HG03342 (cell line): ENCODE results near the gene PRSS33.

Source experiments
- ATAC-seq: cut with Tn5 transposase; IDR thresholded peaks from one replicate; pipeline ENCODE4 v1.9.1; 2021; ENCODE audit warnings: mild to moderate bottlenecking, moderate library complexity; ENCODE audit not compliant: unreplicated experiment

PRSS33 gene, protein sequence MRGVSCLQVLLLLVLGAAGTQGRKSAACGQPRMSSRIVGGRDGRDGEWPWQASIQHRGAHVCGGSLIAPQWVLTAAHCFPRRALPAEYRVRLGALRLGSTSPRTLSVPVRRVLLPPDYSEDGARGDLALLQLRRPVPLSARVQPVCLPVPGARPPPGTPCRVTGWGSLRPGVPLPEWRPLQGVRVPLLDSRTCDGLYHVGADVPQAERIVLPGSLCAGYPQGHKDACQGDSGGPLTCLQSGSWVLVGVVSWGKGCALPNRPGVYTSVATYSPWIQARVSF

DNA sequence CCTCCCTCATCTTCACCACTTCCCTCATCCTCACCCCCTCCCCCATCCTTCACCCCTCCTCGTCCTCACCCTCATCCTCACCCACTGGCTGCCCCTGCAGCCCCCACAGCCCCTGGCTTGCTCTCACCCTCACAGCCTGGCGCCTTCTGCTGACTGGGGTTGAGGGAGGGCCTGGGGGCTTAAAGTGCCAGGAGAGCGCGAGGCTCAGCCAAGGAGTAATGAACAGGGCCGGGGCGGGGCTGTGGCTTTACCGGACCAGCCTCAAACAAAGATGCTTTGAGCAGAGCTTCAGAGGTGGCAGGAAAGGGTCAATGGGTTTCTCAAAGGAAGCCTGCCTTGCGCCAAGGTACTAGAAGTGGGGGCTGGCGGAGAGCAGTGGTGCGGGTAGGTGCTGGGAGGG lies at the start of gene PRSS33:
Gene PRSS33, minus strand, starts transcription at position 155 of the 400 bp plus-strand sequence. CDS start 1,013 bp downstream, outside the sequence.
- ATAC-seq: no peak

DNA sequence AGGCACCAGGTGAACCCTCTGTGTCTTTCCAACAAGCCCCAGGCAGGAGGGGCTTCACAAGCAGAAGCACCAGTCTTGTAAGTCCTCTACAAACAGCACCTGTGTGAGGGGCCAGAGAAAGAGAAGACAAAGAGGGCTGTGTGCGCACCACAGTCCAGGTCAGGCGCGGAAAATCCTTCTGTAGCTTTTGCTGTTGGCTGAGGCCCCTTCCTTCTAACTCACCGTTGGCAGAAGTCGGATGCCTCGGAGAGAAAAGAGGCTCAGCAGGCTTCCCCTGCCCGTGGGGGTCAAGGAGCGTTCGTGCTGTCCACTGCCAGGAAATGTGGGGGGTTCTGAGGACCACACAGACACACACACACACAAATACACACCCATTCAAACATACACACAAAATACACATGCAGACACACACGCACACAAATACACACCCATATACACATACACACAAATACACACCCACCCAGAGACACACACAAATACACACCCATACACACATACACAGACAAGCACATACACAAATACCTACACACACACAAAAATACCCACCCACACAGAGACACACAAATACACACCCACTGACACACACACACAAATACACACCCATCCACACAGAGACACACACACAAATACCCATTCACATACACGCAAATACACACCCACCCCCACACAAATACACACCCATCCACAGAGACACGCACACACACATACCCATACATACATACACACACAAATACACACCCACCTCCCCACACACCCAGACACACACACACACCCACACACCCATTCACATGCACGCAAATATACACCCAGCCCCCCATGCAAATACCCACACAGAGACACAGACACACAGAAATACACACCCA lies 49.5 kb upstream of the PRSS33 start:
- no peak for ATAC-seq

DNA sequence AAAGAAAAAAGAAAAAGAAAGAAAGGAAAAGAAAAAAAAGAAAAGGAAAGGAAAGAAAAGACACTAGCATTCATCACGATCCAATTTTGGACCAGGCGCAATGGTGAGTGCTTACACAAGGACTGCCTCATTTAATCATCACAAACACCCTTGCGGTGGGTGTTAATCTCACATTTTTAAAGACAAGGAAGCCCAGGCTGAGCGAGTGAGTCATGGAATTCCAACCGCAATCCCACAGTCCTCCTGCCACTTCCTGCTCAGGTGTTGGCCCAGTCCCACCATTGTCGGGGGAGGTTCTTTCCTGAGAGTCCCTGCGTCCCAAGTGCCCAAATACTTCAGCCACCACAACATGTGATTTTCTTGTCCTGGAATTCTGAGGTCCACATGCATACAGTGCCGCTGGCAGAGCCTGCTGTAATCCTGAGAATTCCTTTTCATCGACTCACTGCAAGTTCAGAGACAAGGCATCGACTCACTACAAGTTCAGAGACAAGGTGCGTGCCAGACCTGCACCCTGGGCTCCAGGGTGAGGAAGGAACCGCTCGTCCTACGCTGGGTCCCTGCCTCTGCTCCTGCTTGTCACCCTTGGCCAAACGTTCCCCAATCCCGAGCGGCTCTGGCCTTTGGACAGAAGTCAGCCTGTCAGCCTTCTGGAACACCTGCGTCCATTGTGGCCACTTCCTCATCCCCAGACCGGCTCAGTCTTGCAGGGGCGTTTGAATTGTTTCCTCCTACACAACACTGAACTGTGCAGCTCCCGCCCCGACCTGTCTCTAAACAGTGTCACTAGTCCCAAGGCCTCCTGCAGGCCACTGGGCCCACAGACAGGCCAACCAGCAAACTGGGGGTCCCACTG lies 48.5 kb upstream of the PRSS33 start:
- ATAC-seq: no peak

DNA sequence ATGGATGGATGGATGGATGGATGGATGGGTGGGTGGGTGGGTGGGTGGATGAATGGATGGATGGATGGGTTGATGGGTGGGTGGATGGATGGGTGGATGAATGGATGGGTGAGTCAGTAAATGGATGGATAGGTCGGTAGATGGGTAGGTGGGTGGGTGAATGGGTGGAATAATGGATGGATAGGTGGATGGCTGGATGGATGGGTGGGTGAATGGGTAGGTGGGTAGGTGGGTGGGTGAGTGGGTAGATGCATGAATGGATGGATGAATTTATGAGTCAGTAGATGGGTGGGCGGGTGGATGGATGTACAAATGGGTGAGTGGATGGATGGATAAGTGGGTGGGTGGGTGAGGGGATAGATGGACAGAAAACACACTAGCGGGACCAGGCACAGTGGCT lies 47.6 kb upstream of the PRSS33 start:
- ATAC-seq: no peak

DNA sequence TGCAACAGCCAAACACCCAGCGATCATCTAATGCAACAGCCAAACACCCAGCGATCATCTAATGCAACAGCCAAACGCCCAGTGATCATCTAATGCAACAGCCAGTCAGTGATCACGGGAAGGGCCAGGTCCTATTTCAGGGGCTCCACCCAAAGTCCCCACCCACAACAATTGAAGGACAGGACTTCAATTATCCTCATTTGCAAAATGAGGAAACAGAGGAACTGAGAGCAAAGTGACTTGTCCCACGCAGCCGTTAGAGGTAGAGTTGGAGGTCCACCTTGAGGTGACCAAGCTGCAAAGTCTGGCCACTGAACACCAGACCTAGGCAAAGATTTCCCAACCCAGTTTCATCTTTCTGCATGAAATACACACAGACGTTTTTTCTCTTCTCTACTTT lies 46.4 kb upstream of the PRSS33 start:
- no peak for ATAC-seq

DNA sequence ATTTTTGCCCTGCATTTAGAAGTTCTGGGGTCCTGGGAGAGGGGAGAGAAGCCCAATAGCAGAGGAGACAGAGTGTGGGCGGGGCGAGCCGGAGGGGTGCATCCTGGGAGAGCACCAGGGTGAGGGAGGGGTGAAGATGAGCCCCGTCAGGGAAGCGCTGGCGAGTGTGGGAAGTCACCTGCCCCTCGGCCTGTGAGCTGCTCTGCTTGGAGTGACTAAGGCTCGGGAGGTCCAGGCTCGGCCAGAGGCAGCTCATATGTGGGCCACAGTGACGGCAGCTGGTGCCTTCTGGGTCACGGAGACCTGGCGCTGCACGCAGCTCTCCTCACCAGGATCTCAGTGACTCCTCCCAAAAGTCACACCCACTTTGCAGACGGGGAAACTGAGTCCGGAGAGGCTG lies 43.8 kb upstream of the PRSS33 start:
- ATAC-seq: no peak

DNA sequence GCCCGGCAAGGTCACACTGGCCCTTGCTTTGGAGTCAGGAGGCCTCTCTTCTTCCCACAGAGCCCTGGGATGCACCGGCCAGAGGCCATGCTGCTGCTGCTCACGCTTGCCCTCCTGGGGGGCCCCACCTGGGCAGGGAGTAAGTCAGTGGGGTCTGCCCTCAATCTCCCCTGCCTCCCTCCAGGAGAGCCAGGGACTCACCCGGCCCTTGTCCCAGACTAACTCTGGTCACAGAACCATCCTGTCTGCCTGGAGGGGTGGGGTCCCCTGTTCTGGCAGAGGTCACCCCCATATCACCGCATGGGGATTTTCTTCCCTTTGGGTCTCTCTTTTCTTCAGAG lies 43.0 kb upstream of the PRSS33 start:
- no peak for ATAC-seq

DNA sequence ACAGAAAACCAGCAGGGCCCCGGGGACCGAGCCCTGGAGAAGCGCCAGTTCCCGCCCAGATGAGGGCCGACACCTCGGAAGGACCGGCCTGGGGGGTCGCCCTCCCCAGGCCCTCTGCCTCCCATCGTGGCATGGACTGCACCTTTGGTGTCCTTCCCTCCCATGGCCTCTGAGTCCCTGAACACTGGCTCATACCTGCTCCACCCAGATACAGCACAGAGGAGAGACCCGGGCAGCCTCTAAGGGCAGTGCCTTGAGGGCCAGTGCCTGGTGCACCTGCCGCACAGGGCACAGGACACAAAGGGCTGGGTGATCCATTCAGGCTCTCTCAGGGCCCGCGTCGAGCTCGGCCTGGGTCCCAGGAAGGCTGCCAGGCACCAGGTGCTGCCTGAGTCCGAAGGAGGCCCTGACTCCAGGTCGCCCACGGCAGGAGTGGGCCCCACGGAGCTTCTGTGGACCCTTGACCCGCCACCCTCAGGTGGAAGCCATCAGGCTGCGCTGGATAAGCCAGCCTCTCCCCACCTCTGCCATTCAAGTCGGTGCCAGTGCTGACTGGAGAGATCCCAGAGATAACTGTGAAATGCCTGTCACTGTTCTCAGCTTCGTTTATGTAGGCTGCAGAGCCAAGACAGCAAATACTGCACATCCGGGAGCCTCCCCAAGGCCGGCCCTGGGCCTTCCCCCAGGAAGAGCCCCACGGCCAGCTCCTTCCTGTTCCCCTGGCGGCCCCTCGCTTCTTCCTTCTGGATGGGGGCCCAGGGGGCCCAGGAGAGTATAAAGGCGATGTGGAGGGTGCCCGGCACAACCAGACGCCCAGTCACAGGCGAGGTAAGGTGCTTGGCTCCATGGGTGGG lies 42.4 kb upstream of the PRSS33 start, which contains the start of gene ZG16B:
Gene ZG16B, plus strand, starts transcription at position 803 of the 854 bp plus-strand sequence. CDS start 139 bp downstream, outside the sequence.
- no peak for ATAC-seq

DNA sequence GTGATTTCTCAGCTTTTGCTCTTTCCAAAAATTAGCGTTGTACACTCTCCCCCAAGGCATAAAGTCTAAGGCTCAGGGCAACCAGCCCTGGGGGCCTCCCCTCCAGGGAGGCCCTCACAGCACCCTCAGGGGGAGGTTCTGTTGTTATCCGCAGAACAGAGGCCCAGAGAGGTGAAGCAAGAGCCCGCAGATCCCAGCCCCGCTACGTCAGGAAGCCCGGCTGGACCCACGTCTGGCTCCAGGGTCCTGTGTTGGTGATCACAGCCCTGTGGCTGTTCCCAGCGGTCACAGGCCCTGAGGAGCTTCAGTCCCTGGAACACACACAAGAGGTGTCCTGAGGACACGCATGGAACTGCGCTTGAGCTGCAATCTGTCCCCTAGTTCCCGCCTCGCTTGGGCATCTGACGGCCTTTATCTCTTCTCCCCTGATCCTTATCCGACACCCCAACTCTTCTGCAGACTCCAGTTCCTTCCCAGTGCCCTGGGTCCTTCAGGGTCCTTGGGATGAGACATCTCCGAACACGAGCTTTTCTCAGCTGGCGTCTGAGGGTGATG lies 41.6 kb upstream of the PRSS33 start:
- no peak for ATAC-seq

DNA sequence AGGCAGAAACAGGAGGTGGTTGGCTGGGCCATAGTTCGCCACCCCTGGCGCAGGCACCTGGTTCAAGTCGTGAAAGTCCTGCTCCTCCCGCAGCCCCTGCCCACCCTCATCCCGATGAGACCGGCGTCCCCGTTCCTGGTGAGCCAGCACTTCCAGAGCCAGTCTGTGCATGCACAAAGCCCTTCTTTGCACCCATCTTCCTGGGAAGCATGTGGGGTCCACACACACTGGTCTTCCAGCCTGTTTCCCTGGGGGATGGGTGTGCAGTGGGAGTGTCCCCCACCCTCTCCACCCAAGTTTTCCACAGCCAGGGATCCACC lies 41.1 kb upstream of the PRSS33 start:
- no peak for ATAC-seq

DNA sequence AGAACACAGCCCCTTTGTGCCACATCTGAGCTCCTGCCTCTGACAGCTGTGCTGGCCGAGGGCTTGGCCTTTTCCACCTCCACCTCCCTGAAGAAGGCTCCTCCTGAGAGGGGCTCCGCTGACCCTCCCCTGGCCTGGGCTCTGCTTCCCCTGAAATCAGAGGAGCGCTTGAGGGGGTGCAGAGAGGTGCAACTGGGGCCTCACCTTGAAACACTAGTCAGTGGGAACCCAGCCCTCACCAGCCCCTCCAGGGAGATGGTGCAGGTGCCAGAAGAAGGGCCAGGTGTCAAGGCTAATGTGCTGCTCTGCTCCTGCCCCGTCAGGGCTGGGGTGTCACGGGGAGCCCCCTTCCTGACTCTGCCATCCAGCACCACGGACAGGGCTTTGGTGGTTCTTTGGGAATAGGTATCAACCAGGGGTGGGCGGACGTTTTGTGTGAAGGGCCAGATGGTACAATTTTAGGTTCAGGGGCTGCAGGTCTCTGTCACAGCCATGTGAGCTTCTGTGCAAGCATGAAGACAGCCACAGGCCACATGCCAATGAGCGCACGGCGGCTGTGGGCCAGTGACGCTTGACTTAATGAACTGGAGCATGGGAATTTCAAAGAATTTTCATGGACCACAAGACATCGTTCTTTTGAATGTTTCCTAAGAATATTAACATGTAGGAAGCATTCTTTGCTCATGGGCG lies 40.6 kb upstream of the PRSS33 start:
- ATAC-seq: no peak

DNA sequence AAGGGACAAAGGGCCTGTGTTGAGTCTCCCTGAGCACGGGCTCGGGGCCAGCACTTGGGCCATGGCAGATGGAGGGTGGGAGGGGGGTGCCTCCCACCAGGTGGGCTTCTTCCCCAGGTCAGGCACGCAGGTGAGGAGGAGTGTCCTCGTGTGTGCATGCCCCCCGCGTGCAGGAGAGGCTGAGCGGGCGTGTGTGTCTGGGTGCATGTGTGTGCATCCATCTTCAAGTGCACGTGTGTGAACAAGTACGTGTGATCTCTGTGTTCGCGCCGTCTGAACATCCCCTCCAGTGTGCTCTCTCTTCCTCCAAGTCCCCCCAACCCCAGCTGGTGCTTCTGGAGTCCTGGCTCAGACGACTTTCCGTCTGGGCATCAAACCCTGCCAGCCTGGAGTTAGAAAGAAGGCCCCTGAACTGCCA lies 40.0 kb upstream of the PRSS33 start:
- no peak for ATAC-seq

DNA sequence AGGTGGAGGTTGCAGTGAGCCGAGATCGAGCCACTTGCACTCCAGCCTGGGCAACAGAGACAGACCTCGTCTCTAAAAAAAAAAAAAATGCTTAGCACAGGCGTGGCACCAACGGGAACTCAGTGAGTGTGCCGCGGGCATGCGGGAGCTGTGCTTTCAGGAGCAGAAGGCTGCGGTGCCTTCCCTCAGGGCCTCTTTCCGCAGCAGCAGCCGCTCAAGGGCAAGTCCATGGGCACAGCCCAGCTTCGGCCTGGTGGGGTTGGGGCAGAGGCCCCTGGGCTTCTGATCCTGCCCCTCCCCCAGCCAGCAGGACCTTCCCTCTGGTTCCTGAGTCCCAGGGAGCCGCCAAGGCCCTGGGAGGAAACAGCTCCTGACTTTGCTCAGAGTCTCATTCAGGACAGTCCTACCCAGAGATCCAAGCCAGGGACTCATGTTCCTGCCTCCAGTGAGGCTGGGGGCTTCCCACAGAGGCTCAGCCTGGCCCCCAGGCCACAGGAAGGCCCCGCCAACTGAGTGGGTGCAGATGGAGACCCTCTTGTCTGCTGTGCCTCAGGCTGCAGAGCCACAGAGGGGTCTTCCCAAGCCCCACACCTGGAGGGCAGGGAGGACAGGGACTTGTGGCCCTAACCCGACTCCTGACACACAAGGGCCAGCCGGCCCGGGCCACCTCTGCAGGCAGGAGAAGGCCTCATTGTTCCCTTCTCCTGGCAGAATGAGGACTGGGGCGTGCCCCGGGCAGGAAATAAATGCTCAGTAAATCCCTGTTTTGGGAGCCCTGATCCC lies 39.4 kb upstream of the PRSS33 start:
- ATAC-seq: no peak

DNA sequence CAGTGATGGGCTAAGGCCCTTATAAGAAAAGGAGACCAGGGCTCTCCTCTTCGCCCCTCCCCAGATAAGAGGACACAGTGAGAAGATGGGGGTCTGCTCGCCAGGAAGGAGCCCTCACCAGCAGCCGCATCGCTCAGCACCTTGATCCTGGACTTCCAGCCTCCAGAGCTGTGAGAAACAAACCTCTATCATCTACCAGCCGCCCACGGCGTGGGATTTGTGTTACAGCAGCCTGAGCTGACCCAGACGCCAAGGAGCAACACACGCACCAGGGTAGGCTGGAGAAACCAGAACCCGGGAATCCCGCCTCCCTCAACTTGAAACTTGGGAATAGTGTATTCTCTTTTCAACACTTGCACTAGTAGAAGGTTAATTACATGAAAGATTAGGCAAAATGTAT lies 38.5 kb upstream of the PRSS33 start:
- no peak for ATAC-seq

DNA sequence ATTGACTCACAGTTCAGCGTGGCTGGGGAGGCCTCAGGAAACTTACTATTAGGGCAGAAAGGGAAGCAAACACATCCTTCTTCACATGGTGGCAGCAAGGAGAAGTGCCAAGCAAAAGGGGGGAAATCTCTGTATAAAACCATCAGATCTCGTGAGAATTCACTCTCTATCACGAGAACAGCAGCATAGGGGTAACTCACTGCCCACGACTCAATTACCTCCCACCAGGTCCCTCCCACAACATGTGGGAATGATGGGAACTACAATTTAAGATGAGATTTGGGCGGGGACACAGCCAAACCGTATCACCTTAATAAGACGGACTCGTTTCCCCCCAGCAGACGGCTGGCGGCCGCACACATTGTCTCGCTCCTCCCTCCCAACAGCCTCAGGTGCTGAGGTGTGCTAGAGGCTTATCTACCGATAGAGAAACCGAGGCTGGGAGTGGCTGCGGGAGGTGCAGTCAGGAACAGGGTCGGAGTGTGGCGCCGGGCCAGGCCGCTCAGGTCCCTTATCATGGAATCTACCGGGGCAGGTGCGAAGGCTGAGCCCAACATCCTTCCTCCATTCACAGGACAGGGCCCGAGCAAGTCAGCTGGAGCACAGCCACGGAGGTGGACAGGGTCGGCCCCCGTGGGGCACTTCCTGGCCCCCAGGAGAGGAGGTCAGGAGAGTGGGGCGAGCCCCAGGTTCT lies 37.8 kb upstream of the PRSS33 start:
- no peak for ATAC-seq

DNA sequence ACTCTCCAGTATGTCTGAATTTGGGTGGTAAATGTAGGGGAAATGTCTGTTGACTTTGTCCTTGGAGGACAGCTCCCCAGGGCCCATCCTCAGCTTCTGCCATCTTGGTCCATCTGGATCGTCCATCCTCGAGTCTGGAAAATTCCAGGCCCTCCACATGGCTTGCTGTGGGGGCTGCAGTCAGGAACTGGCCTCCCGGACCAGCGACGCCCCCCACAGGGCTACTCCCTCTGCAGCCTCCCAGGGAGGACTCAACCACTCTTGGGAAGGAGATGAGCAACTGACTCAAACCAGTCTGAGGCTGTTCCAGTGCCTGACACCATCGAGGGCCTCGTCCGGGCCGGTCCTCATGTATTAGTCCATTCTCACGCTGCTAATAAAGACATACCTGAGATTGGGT lies 37.3 kb upstream of the PRSS33 start:
- no peak for ATAC-seq

DNA sequence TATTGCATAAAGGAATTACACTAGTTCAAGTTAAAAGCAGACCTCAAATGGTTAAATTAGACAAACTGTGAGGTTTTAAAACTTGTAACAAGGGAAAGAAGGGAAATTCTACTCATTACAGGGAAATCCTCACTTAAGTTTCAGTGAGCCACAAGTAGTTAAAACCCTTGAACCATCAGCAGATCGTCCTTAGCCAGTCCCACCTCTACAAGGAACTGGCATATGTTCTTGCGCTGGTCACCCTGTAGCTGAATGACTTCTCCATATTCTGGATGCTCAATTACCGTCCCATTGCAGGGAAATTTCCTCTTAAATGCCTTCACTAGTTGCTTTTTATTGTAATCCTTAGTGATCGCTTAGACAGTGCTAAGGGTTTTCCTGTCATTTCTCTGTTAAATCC lies 35.1 kb upstream of the PRSS33 start:
- ATAC-seq: no peak

DNA sequence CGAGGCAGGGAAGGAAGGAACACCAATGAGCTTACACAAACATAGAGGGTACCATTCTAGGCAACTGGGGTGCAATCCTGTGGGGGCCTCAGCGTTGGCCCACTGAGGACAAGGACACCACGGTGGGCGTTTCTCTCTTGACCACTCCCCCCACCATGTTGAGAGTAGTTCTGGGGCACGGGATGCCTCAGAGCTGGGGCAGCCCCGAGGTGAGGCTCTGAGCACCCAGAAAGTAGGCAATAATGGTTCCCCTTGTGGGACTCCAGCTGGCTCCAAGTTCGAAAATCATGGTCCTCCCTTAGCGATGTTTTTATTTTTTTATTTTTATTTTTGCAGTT lies 34.8 kb upstream of the PRSS33 start:
- ATAC-seq: no peak
